ENCODE results near the gene CCDC24. TPM values are rescaled to one million over a fixed set of nuclear protein-coding genes. Genes with fewer than 3 reads are reported as not detected.

The CCDC24 gene
- polyA plus RNA-seq, 2 of the 4 experiments (the other 2 are of a cell fraction): 2.0 to 10.2 TPM

DNA sequence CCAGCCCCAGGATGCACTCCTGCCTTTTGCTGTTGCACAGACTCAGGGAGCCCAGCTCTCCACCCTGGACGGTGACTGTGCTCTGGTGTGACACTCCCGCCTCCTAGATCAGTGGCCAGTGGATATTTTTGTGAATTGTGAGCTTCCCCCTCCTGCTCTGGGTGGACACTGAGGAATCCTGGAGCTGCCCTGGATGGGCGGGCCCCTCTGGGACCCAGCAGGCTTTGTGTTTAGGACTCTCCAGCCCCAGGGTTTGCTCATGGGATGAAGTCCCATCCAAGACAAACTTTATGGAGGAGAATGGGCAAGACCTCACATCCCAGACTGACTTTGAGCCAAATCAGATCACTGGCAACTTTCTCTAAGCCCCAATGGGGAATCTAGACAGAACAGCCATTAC is 23.8 kb downstream of the CCDC24 start:
- H3K27ac ChIP-seq: no peak overlapping the region
- ATAC-seq (no peak), DNase-seq (ENCODE audit: low read depth in 1 of 2, low spot score in 1 of 2) (no peak), FAIRE-seq (no peak)
- ChIA-PET POLR2A (no interaction called here), CTCF (interaction anchor here (1.1 to 25.3 kb wide), 4 partner anchors 13 to 33 kb away, joined by 4 to 412 read pairs (median 32); no protein-coding TSS in a partner anchor)
- H3K4me3 ChIP-seq: no peak overlapping the region
- no peak overlapping the region for H3K4me2 ChIP-seq
- no peak for TF ChIP-seq FOSB (CRISPR knock-in tag; IDR thresholded peaks at IDR 0.05)
- H3K9me3 ChIP-seq: no peaks in the 10 kb centered on the region
- 70% methylated on average over 2 of the region's 3 CpGs for WGBS (ENCODE audit: missing lambda C conversion rate)
- H3K4me1 ChIP-seq: no peaks in the 10 kb centered on the region

DNA sequence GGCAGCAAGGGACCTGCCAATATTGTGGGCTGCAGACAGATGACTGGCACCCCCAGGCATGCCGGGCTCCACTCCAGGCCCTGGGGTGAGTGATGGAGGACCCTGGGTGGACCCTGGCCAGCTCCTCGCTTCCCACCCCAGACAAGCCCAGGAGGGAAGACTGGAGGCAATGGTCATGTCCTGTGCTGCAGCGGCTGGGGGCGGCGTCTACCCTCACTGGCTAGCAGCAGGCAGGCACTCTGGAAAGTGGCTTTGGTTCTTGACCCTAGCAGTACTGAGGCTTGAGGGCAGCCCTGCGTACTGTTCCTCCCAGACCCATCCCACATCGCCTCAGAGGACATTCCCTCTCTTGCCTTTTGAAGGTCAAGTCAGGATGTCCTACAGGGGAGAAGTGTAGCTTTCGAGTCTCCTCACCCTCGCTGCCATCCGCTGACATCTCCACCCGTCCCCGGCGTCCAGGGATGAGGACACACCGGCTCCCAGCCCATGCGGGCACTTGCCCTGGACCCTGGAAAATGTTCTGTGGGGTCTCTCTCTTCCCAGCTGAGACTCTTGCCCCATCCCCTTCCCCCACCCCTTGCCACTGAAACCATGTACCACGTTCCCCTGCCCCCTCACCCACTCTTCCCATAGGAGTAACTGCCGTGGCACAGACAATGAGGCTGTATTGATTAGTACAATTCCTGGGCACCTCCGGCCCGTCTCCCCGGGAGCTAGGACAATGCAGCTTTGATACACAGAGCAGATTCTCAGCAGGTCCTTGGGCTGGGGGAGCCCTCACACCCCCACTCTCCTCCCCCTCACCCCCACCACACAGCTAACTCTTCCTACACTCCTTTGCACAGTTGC is 24.9 kb downstream of the CCDC24 start:
- ChIA-PET POLR2A (no interaction called here), CTCF (interaction anchor here (0.6 to 25.3 kb wide), 3 partner anchors 12 to 20 kb away, joined by 5 to 412 read pairs (median 49); no protein-coding TSS in a partner anchor)
- TF ChIP-seq HOXA7 (CRISPR knock-in tag; IDR thresholded peaks at IDR 0.05) (no peak), CBX2 (IDR thresholded peaks at IDR 0.05; ENCODE audit: borderline replicate concordance, low read depth) (no peak), TP53 (CRISPR knock-in tag; IDR thresholded peaks at IDR 0.05) (no peak), MAFK (IDR thresholded peaks at IDR 0.05; ENCODE audit: partially characterized antibody) (no peak), ESRRA (IDR thresholded peaks at IDR 0.05; ENCODE audit: borderline replicate concordance, low read length) (no peak), USF2 (IDR thresholded peaks at IDR 0.05) (no peak), KDM1A (IDR thresholded peaks at IDR 0.05; ENCODE audit: low read depth) (no peak), HOXB5 (CRISPR knock-in tag; IDR thresholded peaks at IDR 0.05) (no peak), PHF8 (IDR thresholded peaks at IDR 0.05; ENCODE audit: borderline replicate concordance, low read depth) (no peak), FOSL2 (IDR thresholded peaks at IDR 0.05) (no peak), FOSL2 (CRISPR knock-in tag; IDR thresholded peaks at IDR 0.05) (no peak), HDAC2 (IDR thresholded peaks at IDR 0.05) (no peak), HOXB13 (CRISPR knock-in tag; IDR thresholded peaks at IDR 0.05; ENCODE audit: low read depth) (no peak), CEBPB (IDR thresholded peaks at IDR 0.05) (no peak)
- Histone ChIP-seq H3K4me3 (no peak overlapping the region), H3K27ac (no peak overlapping the region), H3K9me3 (no peaks in the 10 kb centered on the region), H3K4me1 (no peaks in the 10 kb centered on the region), H3K4me2 (no peak overlapping the region)
- DNase-seq (ENCODE audit: low read depth in 1 of 2, low spot score in 1 of 2) (no peak), FAIRE-seq (no peak), ATAC-seq (no peak)
- 93% methylated on average over 19 of the region's 20 CpGs for WGBS (ENCODE audit: missing lambda C conversion rate)

DNA sequence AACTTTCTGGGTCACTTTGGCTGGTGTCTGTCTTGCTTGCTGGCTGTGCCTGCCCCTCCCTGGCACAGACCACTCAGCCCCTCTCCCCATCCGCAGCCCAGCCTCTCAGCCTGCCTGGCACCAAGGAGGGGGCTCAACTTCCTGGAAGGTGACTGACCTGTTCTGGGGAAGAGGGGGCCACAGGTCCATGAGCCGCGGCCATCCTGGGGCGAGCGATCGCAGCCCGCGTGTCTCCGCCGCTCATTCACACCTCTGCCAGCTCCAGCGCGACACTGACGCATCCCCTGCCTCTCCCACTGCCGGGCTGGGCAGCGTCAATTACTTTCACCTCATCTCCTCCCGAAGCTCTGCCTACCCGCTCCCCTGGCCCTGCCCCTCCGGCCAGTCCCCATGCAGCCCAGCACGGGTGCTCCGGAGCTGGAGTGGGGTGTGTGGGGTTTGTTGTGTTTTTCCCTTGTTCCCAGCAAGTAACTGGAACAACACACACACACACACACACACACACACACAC is 25.5 kb downstream of the CCDC24 start:
- no peak overlapping the region for H3K4me3 ChIP-seq
- CTCF ChIA-PET: interaction anchor here (0.6 to 25.3 kb wide), 3 partner anchors 11 to 19 kb away, joined by 5 to 412 read pairs (median 49); no protein-coding TSS in a partner anchor
- no peak overlapping the region for H3K4me2 ChIP-seq
- 82% methylated on average over 4 of the region's 20 CpGs for WGBS (ENCODE audit: missing lambda C conversion rate)
- no peak overlapping the region for H3K27ac ChIP-seq
- H3K4me1 ChIP-seq: no peaks in the 10 kb centered on the region
- FAIRE-seq: no peak
- DNase-seq (ENCODE audit: low read depth in 1 of 2, low spot score in 1 of 2): no peak
- POLR2A ChIA-PET: no interaction called here
- ATAC-seq: no peak
- no peaks in the 10 kb centered on the region for H3K9me3 ChIP-seq
- no peak for TF ChIP-seq POLR2AphosphoS2 (conservative IDR thresholded peaks at IDR 0.05; ENCODE audit: low read length)
- TF ChIP-seq KDM5A (IDR thresholded peaks at IDR 0.05): no peak
- no peak for TF ChIP-seq HOXA7 (CRISPR knock-in tag; IDR thresholded peaks at IDR 0.05)
- no peak for TF ChIP-seq TFCP2L1 (CRISPR knock-in tag; IDR thresholded peaks at IDR 0.05)
- TF ChIP-seq USF2 (IDR thresholded peaks at IDR 0.05): no peak
- TF ChIP-seq ATOH8 (CRISPR knock-in tag; IDR thresholded peaks at IDR 0.05; ENCODE audit: low read depth): no peak
- TF ChIP-seq CHD2 (IDR thresholded peaks at IDR 0.05; ENCODE audit: low read length, partially characterized antibody): no peak
- no peak for TF ChIP-seq ZNF302 (CRISPR knock-in tag; IDR thresholded peaks at IDR 0.05)
- TF ChIP-seq, protein P1, sequence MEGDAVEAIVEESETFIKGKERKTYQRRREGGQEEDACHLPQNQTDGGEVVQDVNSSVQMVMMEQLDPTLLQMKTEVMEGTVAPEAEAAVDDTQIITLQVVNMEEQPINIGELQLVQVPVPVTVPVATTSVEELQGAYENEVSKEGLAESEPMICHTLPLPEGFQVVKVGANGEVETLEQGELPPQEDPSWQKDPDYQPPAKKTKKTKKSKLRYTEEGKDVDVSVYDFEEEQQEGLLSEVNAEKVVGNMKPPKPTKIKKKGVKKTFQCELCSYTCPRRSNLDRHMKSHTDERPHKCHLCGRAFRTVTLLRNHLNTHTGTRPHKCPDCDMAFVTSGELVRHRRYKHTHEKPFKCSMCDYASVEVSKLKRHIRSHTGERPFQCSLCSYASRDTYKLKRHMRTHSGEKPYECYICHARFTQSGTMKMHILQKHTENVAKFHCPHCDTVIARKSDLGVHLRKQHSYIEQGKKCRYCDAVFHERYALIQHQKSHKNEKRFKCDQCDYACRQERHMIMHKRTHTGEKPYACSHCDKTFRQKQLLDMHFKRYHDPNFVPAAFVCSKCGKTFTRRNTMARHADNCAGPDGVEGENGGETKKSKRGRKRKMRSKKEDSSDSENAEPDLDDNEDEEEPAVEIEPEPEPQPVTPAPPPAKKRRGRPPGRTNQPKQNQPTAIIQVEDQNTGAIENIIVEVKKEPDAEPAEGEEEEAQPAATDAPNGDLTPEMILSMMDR (IDR thresholded peaks at IDR 0.05): no peak
- TF ChIP-seq MAZ (IDR thresholded peaks at IDR 0.05; ENCODE audit: borderline replicate concordance, low read depth, low read length): no peak
- no peak for TF ChIP-seq HOXB5 (CRISPR knock-in tag; IDR thresholded peaks at IDR 0.05)
- TF ChIP-seq GATA3 (IDR thresholded peaks at IDR 0.05; ENCODE audit: borderline replicate concordance): no peak
- TF ChIP-seq, protein P2, sequence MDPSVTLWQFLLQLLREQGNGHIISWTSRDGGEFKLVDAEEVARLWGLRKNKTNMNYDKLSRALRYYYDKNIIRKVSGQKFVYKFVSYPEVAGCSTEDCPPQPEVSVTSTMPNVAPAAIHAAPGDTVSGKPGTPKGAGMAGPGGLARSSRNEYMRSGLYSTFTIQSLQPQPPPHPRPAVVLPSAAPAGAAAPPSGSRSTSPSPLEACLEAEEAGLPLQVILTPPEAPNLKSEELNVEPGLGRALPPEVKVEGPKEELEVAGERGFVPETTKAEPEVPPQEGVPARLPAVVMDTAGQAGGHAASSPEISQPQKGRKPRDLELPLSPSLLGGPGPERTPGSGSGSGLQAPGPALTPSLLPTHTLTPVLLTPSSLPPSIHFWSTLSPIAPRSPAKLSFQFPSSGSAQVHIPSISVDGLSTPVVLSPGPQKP (IDR thresholded peaks at IDR 0.05; ENCODE audit: low read depth, low read length): no peak
- no peak for TF ChIP-seq TP53 (CRISPR knock-in tag; IDR thresholded peaks at IDR 0.05)
- TF ChIP-seq KDM1A (IDR thresholded peaks at IDR 0.05; ENCODE audit: low read depth): no peak
